ENCODE results near the gene PRPF6.
A peak's percentile ranks its signal among the peaks of the same experiment; 100 is the strongest.
"Not testable (repeated sequence)": the region's sequence is repeated elsewhere in the genome, so short reads cannot be mapped to it uniquely, and the experiment has no call there.

The PRPF6 gene

DNA sequence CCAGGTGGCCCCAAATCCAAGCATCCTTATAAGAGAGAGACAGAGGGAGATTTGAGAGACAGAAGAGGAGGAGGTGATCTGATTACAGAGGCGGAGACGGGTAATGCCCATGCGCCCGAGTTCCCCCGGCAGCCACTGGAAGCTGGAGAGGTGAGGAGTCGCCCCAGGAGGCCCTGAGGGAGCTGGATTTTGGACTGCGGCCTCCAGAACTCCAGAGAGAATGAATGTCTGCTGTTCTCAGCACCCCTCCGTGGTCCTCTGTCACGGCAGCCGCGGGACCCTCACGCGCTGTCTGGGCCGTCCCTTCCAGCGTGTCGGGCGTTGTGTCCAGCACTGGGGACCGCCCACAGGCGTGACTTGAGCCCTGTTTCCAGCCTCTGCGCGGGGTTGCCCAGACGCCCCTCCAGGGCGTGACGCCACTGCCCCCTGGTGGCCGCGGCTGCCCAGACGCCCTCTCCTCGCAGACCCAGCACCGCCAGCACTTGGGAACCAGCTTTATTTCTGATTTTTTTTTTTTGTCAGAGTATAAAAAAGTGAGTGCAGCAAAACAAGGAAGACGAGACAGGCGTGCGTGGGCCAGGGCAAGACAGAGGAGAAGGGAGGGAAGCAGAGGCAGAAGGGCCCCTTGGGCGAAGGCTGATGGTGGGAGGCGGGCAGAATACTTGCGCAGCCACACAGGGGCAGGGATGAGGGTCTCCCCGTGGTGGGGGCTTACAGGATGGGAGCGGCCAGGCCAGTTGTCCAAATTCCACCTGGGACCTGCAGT is 7.1 kb upstream of the PRPF6 start:
- Mint-ChIP-seq H3K27ac (peak overlapping the region in 1 of 2 donors; percentile 54), H3K4me1 (peaks cover 70% of the 10 kb centered on the region), H3K27me3 (peaks cover 12% of the 10 kb centered on the region), H3K4me3 (peak overlapping the region in 1 of 2 donors; percentile 57), H3K9me3 (no peaks in the 10 kb centered on the region)
- DNase-seq: peak; percentile 75 to 80
- no peak for ATAC-seq

- no peak overlapping the region for H3K4me3 Mint-ChIP-seq
- DNase-seq (peak in 1 of 2 donors; percentile 16), ATAC-seq (no peak)
- no peak overlapping the region for H3K27ac Mint-ChIP-seq
- H3K4me1 Mint-ChIP-seq: peaks cover 67% of the 10 kb centered on the region
- H3K9me3 Mint-ChIP-seq: no peaks in the 10 kb centered on the region
- H3K27me3 Mint-ChIP-seq: peaks cover 12% of the 10 kb centered on the region
Observed at GRCh38 chr20:63974402-63975200, 6.3 kb upstream of the PRPF6 start.

DNA sequence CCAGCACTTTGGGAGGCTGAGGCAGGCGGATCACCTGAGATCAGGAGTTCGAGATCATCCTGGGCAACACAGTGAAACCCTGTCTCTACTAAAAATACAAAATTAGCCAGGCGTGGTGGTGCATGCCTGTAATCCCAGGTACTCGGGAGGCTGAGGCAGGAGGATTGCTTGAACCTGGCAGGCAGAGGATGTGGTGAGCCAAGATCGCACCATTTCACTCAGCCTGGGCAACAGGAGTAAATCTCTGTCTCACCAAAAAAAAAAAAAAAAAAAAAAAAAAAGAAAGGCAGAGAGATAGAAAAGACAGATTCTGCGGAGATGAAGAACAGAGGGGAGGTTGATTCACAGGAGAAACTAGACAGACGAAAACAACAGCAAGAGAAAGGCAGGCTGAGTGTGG is 4.4 kb upstream of the PRPF6 start:
- not testable (repeated sequence) for ATAC-seq, DNase-seq, H3K9me3 Mint-ChIP-seq, H3K27me3 Mint-ChIP-seq
- Mint-ChIP-seq H3K4me3 (peak overlapping the region; percentile 83 to 97), H3K4me1 (peaks cover 80% of the 10 kb centered on the region), H3K27ac (peak overlapping the region in 1 of 2 donors; percentile 47)

DNA sequence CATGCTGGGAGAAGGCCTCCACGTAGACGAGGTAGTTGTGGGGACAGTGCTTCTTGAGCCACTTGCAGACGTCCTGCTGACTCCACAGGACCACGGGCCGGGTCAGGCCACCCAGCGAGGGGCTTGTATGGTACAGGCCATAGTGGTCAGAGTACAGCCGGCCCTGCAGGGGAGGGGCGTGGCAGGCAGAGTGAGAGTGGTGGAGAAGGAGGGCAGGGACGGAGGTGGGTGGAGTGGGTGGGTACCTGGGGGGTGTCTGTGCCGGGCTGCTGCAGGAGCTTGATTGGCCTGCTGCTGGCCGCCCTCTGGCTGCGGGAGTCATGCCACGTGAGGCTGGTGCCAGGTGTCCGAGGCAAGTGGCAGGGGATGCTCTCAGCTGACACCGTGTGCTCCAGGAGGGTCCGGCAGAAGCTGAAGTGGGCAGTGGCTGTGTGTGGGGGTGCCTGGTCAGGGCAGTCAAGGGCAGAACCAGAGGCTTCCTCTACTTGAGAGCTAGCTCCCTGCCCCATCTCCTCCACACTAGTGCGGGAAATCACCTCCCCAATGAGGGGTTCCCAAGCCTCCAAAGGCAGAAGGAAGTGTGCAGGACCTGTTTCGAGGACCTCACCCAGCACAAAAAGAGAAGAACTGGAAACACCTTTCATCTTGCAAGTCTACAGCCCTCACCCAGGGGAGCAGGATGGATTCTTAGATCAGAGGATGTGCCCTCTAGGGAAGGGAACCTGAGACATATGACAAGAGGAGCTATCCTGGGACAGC is 3.8 kb upstream of the PRPF6 start:
- DNase-seq (no peak), ATAC-seq (no peak)
- Mint-ChIP-seq H3K27ac (peak overlapping the region; percentile 47 to 63), H3K9me3 (no peaks in the 10 kb centered on the region), H3K27me3 (no peaks in the 10 kb centered on the region), H3K4me3 (peak overlapping the region; percentile 88 to 97), H3K4me1 (peaks cover 81% of the 10 kb centered on the region)

DNA sequence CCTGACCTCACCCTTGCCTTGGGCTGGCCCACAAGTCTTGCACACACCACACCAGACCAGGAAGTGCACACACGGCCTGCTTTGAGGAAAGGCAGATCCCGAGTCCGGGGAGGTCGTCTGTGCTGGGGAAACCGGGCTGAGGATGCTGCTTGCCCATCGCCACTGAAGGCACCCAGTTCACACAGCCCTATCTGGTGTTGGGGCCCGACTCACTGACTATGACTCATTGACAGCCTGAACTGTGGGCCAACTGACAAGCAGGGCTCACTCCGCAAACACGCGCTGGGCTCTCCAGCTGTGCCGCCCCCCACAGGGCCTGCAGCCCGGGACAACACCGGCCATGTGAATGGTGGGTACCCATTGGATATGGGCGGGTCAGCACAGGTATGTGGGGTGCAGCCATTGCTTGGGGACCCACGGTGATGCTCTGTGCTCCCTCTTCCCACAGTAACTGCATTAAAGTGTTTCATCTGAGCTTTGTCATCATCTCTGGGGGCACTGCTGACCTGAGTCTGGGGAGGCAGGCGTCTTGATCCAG is 3.1 kb upstream of the PRPF6 start:
- peaks cover 82% of the 10 kb centered on the region for H3K4me1 Mint-ChIP-seq
- peak overlapping the region; percentile 88 to 97 for H3K4me3 Mint-ChIP-seq
- peak overlapping the region; percentile 63 to 68 for H3K27ac Mint-ChIP-seq
- H3K9me3 Mint-ChIP-seq: no peaks in the 10 kb centered on the region
- H3K27me3 Mint-ChIP-seq: no peaks in the 10 kb centered on the region
- ATAC-seq (peak; percentile 66), DNase-seq (peak in 1 of 2 donors; percentile 86)

DNA sequence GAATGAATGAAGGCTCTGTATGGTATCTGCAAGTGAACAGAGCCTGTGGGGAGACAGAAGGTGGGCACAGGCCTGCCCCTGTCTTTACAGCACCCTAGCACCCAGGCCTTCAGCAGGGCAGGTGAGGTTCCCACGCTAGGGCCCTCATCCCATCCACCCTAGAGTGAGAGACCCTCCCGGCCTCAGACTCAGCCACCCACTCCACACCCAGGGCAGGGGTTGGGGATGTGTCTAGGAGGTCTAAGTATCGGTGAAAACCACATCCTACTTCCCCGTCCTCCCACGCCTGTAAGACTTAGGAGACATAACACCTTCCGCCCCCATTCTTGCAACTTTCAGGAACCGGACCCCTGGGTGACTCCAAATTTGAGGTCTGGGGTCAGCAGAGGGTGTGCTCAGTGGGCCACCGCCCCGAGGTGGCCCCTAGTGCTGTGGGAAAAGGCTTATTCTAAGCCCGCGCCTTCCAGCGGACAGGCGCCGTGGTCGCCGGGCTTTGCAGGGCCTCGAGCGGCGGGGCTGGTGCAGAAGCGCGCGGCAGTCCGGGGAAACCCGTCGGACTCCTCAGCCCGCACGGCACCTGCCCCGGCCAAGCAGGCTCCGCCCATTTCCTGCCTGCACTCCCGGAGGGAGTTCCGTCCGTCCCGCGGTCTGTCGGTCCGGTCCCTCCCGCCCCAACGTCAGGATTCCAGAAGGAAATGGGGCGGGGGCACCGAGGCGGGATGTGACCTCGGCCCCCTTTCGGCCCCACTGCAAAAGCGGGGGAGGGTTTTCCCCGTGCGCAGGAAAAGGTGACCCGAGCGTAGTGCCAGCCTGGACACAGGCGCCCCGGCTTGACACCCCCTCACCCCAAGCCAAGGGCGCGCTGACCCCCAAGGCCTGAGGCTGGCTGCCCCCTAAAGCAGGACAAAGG is 2.4 kb upstream of the PRPF6 start:
- ATAC-seq (peak; percentile 48), DNase-seq (peak; percentile 76 to 82)
- H3K9me3 Mint-ChIP-seq: no peaks in the 10 kb centered on the region
- H3K4me1 Mint-ChIP-seq: peaks cover 80% of the 10 kb centered on the region
- peak overlapping the region; percentile 88 to 97 for H3K4me3 Mint-ChIP-seq
- no peaks in the 10 kb centered on the region for H3K27me3 Mint-ChIP-seq
- peak overlapping the region; percentile 68 to 85 for H3K27ac Mint-ChIP-seq

DNA sequence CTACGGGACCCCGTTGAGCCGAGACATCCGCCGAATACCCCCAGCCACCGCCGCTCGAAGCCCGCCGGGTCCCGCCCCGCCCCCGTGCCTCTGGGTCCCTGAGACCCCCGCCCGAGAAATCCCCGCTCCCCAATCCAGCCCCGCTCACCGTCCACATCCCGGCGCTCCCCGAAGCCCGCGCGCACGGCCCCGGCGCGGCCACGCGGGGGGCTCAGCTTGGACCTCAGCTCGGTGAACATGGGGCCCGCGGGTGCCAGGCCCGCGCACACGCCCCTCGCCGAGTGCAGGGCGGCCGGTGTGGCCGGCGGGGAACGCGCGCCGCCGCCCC is 1.7 kb upstream of the PRPF6 start:
- DNase-seq (peak in 1 of 2 donors; percentile 45), ATAC-seq (no peak)
- H3K27ac Mint-ChIP-seq: peak overlapping the region in 1 of 2 donors; percentile 85
- H3K4me1 Mint-ChIP-seq: peaks cover 74% of the 10 kb centered on the region
- no peaks in the 10 kb centered on the region for H3K9me3 Mint-ChIP-seq
- peak overlapping the region; percentile 88 to 97 for H3K4me3 Mint-ChIP-seq
- H3K27me3 Mint-ChIP-seq: no peaks in the 10 kb centered on the region

- H3K4me3 Mint-ChIP-seq: peak within 1 kb of the TSS; percentile 92 to 97
- H3K9me3 Mint-ChIP-seq: no peaks in the 10 kb centered on the region
- DNase-seq (peak; percentile 92 to 96), ATAC-seq (peak; percentile 75)
- peak within 1 kb of the TSS; percentile 96 for H3K27ac Mint-ChIP-seq
- no peaks in the 10 kb centered on the region for H3K27me3 Mint-ChIP-seq
- H3K4me1 Mint-ChIP-seq: peaks cover 73% of the 10 kb centered on the region
Observed at GRCh38 chr20:63979557-63980316, 1.2 kb upstream of the PRPF6 start, which contains the start of gene SAMD10. Gene SAMD10 (minus strand): TSS chr20:63979642. CDS start chr20:63979467, 175 bp downstream.

GRCh38 chr20:63980317-63980805 is 571 bp upstream of the PRPF6 start:
- DNase-seq (no peak), ATAC-seq (peak; percentile 51)
- Mint-ChIP-seq H3K4me1 (peaks cover 74% of the 10 kb centered on the region), H3K4me3 (peak overlapping the region; percentile 92 to 97), H3K9me3 (no peaks in the 10 kb centered on the region), H3K27me3 (no peaks in the 10 kb centered on the region), H3K27ac (peak overlapping the region; percentile 96)

DNA sequence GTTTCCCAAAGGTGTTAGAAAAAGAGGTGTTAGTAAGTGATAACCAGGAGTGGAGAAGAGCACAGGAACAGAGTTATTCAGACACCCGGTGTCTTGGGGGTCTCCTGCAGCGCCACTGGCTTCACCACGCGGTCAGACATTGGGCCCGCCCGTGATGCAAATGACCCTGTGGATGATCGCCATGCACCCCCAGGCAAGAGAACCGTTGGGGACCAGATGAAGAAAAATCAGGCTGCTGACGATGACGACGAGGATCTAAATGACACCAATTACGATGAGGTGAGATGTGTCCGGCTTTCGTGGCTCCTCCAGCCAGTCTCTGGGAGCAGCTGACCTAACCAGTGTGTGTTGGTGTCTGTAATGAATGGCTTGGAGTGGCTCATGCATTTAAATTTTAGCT is 2.0 kb downstream of the PRPF6 start:
- ATAC-seq (no peak), DNase-seq (no peak)
- H3K27ac Mint-ChIP-seq: no peak overlapping the region
- peak overlapping the region; percentile 29 to 97 for H3K4me3 Mint-ChIP-seq
- peaks cover 51% of the 10 kb centered on the region for H3K4me1 Mint-ChIP-seq
- H3K27me3 Mint-ChIP-seq: no peaks in the 10 kb centered on the region
- H3K9me3 Mint-ChIP-seq: no peaks in the 10 kb centered on the region

DNA sequence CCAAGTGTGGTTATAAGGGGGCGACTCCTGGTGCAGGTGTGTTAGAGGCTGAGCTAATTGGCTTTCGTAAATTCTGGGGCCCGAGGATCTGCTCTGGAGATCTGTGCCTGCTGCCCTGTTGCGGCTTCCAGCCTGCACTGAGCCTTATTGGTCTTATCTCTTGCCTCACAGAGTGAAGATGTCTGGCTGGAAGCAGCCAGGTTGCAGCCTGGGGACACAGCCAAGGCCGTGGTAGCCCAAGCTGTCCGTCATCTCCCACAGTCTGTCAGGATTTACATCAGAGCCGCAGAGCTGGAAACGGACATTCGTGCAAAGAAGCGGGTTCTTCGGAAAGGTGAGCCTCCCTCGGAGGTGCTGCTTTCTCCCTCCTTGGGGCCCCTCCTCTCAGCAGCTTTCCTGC is 20.0 kb downstream of the PRPF6 start:
- Mint-ChIP-seq H3K4me3 (no peak overlapping the region), H3K4me1 (peaks cover 7% of the 10 kb centered on the region), H3K9me3 (no peaks in the 10 kb centered on the region), H3K27me3 (no peaks in the 10 kb centered on the region), H3K27ac (peak overlapping the region; percentile 74 to 78)
- ATAC-seq (no peak), DNase-seq (no peak)

- Mint-ChIP-seq H3K27me3 (no peaks in the 10 kb centered on the region), H3K4me1 (peaks cover 7% of the 10 kb centered on the region), H3K27ac (peak overlapping the region in 1 of 2 donors; percentile 53), H3K4me3 (no peak overlapping the region), H3K9me3 (no peaks in the 10 kb centered on the region)
- peak; percentile 72 for ATAC-seq
- no peak for DNase-seq
Observed at GRCh38 chr20:64001607-64002011, 20.7 kb downstream of the PRPF6 start.

GRCh38 chr20:64003960-64004725 is 23.2 kb downstream of the PRPF6 start:
- DNase-seq: no peak
- Mint-ChIP-seq H3K4me1 (peaks cover 14% of the 10 kb centered on the region), H3K27me3 (no peaks in the 10 kb centered on the region), H3K4me3 (no peak overlapping the region), H3K27ac (no peak overlapping the region), H3K9me3 (peaks cover 0 to 8% of the 10 kb centered on the region in 2 donors)
- no peak for ATAC-seq
